Left ventricle myocardium inferior (tissue), 1 donor: ENCODE data around the gene EVC. TPM values are rescaled to one million over a fixed set of nuclear protein-coding genes. Genes with fewer than 3 reads are reported as not detected.
A peak's percentile ranks its signal among the peaks of the same experiment; 100 is the strongest.

Experiments used
- DNase-seq: peaks from one replicate; pipeline ENCODE4 v3.0.0-alpha.2; 2020
- H3K27ac ChIP-seq: fragments of 200-600 bp; replicated peaks from 2 replicates; pipeline ENCODE4 v1.8.0; 2021
- H3K27me3 ChIP-seq: fragments of 200-600 bp; 2 replicates; pipeline ENCODE4 v1.8.0; 2021; ENCODE audit warnings: low read depth
- H3K36me3 ChIP-seq: fragments of 200-600 bp; 2 replicates; pipeline ENCODE4 v1.8.0; 2021
- H3K4me1 ChIP-seq: fragments of 200-600 bp; 2 replicates; pipeline ENCODE4 v1.8.0; 2021
- H3K4me3 ChIP-seq: fragments of 200-600 bp; 2 replicates; pipeline ENCODE4 v1.8.0; 2021; ENCODE audit warnings: mild to moderate bottlenecking, moderate library complexity
- H3K9me3 ChIP-seq: fragments of 200-600 bp; replicated peaks from 2 replicates; pipeline ENCODE4 v1.8.0; 2021
- intact Hi-C: fragments of 100-400 bp; cut with micrococcal nuclease; formaldehyde crosslinking; loops from one replicate; pipeline ENCODE4 v1.11.0; 2022
- total RNA-seq: library from RNA; stranded (reverse); fragmentation: NEBNext Ultra II Directional; extraction: Animal tissue kit (Norgen Biotek cat#: 25700); gene quantifications from one replicate; pipeline ENCODE4 v1.2.1, GENCODE V29; 2021
- TF ChIP-seq, protein P1 (sequence below): fragments of 200-600 bp; IDR thresholded peaks from 2 replicates; pipeline ENCODE4 v1.8.0; 2021; ENCODE audit warnings: antibody characterized with exemption, mild to moderate bottlenecking, borderline replicate concordance
- donor health status: DM: no; HTN: yes; CAD: no; lungs with severe emphysema.

Gene EVC
- total RNA-seq, 1 donor from 2014 or later, result 5.1 TPM

GRCh38 chr4:5784960-5785611 lies 74.1 kb downstream of the EVC start:
- Histone ChIP-seq H3K4me1 (peaks cover 7% of the 10 kb centered on the region), H3K9me3 (no peaks in the 10 kb centered on the region), H3K27ac (peak overlapping the region; percentile 66), H3K27me3 (no peaks in the 10 kb centered on the region), H3K36me3 (peaks cover 10% of the 10 kb centered on the region), H3K4me3 (no peak overlapping the region)
- no peak for DNase-seq
- TF ChIP-seq, protein P1, sequence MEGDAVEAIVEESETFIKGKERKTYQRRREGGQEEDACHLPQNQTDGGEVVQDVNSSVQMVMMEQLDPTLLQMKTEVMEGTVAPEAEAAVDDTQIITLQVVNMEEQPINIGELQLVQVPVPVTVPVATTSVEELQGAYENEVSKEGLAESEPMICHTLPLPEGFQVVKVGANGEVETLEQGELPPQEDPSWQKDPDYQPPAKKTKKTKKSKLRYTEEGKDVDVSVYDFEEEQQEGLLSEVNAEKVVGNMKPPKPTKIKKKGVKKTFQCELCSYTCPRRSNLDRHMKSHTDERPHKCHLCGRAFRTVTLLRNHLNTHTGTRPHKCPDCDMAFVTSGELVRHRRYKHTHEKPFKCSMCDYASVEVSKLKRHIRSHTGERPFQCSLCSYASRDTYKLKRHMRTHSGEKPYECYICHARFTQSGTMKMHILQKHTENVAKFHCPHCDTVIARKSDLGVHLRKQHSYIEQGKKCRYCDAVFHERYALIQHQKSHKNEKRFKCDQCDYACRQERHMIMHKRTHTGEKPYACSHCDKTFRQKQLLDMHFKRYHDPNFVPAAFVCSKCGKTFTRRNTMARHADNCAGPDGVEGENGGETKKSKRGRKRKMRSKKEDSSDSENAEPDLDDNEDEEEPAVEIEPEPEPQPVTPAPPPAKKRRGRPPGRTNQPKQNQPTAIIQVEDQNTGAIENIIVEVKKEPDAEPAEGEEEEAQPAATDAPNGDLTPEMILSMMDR, result no peak
- intact Hi-C loops, result no loop called here

- peak overlapping the region; percentile 66 for H3K27ac ChIP-seq
- intact Hi-C loops, result no loop called here
- no peaks in the 10 kb centered on the region for H3K27me3 ChIP-seq
- H3K4me3 ChIP-seq, result no peak overlapping the region
- TF ChIP-seq, protein P1, result no peak
- no peak for DNase-seq
- no peaks in the 10 kb centered on the region for H3K9me3 ChIP-seq
- H3K4me1 ChIP-seq, result peaks cover 7% of the 10 kb centered on the region
- H3K36me3 ChIP-seq, result peaks cover 10% of the 10 kb centered on the region
These were observed 75.0 kb downstream of the EVC start for GRCh38 chr4:5785806-5786680.

DNA sequence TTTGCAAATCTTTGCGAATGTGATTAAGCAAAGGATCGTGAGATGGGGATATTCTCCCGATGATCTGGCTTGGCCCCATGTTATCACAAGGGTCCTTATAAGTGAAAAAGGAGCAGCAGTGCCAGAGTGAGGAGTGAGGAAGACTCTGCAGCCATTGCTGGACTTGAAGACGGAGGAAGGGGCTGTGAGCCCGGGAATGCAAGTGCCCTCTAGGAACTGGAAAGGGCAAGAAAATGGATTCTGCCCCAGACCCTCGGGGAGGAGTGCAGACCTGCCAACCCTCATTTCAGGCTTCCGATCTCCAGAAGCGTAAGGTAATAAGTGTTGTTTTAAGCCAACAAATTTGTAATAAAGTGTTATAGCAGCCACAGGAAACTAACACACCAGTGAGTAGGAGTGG lies 76.3 kb downstream of the EVC start:
- H3K36me3 ChIP-seq, result peaks cover 10% of the 10 kb centered on the region
- DNase-seq, result no peak

DNA sequence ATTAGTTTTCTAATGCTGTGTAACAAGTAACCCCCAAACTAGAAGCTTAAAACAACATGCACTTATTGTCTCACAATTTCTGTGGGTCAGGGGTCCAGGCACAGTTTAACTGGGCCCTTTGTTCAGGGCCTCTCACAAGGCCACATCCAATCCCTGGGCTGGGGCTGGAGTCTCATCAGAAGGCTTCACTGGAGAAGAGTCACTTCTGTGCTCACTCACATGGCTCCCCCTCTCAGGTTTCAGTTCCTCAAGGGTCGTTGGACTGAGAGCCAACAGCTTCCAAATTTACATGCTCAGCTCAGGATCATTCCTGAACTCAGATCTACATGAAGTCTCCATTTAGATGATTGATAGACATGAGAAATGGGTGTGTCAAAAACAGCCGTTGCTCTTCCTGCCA lies 77.1 kb downstream of the EVC start:
- H3K36me3 ChIP-seq, result peaks cover 10% of the 10 kb centered on the region
- no peaks in the 10 kb centered on the region for H3K27me3 ChIP-seq
- H3K4me1 ChIP-seq, result peaks cover 7% of the 10 kb centered on the region
- TF ChIP-seq, protein P1, result no peak
- H3K27ac ChIP-seq, result no peak overlapping the region
- DNase-seq, result no peak
- H3K4me3 ChIP-seq, result no peak overlapping the region
- intact Hi-C loops, result no loop called here
- H3K9me3 ChIP-seq, result no peaks in the 10 kb centered on the region

More for the DNA sequence above, 76.3 kb downstream of the EVC start:
- no peak overlapping the region for H3K27ac ChIP-seq
- intact Hi-C loops, result no loop called here
- no peaks in the 10 kb centered on the region for H3K27me3 ChIP-seq
- peaks cover 7% of the 10 kb centered on the region for H3K4me1 ChIP-seq
- H3K9me3 ChIP-seq, result no peaks in the 10 kb centered on the region
- H3K4me3 ChIP-seq, result no peak overlapping the region
- TF ChIP-seq, protein P1, result no peak

GRCh38 chr4:5789141-5789540 lies 78.1 kb downstream of the EVC start:
- Histone ChIP-seq H3K36me3 (peaks cover 10% of the 10 kb centered on the region), H3K4me3 (no peak overlapping the region), H3K9me3 (no peaks in the 10 kb centered on the region), H3K27me3 (no peaks in the 10 kb centered on the region), H3K4me1 (peaks cover 7% of the 10 kb centered on the region), H3K27ac (no peak overlapping the region)
- DNase-seq, result no peak
- intact Hi-C loops, result no loop called here
- TF ChIP-seq, protein P1, result no peak
